T-cell (primary cell): ENCODE data around the gene GSC. TPM values are rescaled to one million over a fixed set of nuclear protein-coding genes. Genes with fewer than 3 reads are reported as not detected.

ENCODE experiments used
- ATAC-seq, 4 experiments: fragments of 200-7000 bp in 3 of 4; fragments of 150-1000 bp in 1 of 4; cut with Tn5 transposase; replicated peaks in 1 of 4; 1 replicate in 3 of 4; 2 replicates in 1 of 4; pipeline ENCODE4 v1.10.0; 2021; ENCODE audit warnings: moderate library complexity in 3 of 4, mild to moderate bottlenecking in 2 of 4, moderate number of reproducible peaks in 1 of 4
- CTCF ChIA-PET, 2 donors: fragments of 300-600 bp; sonication (Branson Sonifier 250); formaldehyde crosslinking; loops; one replicate each; lab custom pipeline; 2022; ENCODE audit warnings: antibody characterized with exemption in 2 of 2; lab: Charles Lee
- POLR2A ChIA-PET, 2 donors: fragments of 300-600 bp; sonication (Branson Sonifier 250); formaldehyde crosslinking; loops; one replicate each; lab custom pipeline; 2022; ENCODE audit warnings: antibody characterized with exemption in 2 of 2; lab: Charles Lee
- DNase-seq, 35 experiments: peaks; one replicate each; pipeline versions ENCODE4 v3.0.0 to v3.0.0-alpha.2; 2013 to 2023
- H3K27ac ChIP-seq: one replicate; pipeline ENCODE4 v1.5.1; 2013; ENCODE audit warnings: low read length
- H3K27me3 ChIP-seq, 2 experiments: replicated peaks in 1 of 2; 1 replicate in 1 of 2; 2 replicates in 1 of 2; pipeline versions ENCODE4 v1.6.1 to v1.7.0; 2013; ENCODE audit warnings: low read length in 1 of 2, mixed read lengths in 1 of 2; ENCODE audit not compliant: control insufficient read depth in 2 of 2, insufficient read depth in 2 of 2; ENCODE audit errors: extremely low read depth in 1 of 2
- H3K36me3 ChIP-seq, 2 donors: 1 replicate in 1 of 2; 2 replicates in 1 of 2; pipeline versions ENCODE4 v1.6.1 to v1.7.0; 2013; ENCODE audit warnings: low read length in 1 of 2; ENCODE audit not compliant: control insufficient read depth in 2 of 2, insufficient read depth in 1 of 2; ENCODE audit errors: extremely low read depth in 1 of 2
- H3K4me1 ChIP-seq, 2 experiments: 1 replicate in 1 of 2; 2 replicates in 1 of 2; pipeline versions ENCODE4 v1.6.1 to v1.7.0; 2013; ENCODE audit warnings: low read length in 2 of 2, mixed read lengths in 1 of 2; ENCODE audit not compliant: insufficient read depth in 2 of 2, control insufficient read depth in 1 of 2; ENCODE audit errors: extremely low read depth in 1 of 2
- H3K4me3 ChIP-seq, 2 donors: 1 replicate in 1 of 2; 2 replicates in 1 of 2; pipeline versions ENCODE4 v1.5.1 to v1.7.0; 2013; ENCODE audit warnings: mild to moderate bottlenecking in 2 of 2, low read length in 1 of 2, moderate library complexity in 1 of 2; ENCODE audit not compliant: control insufficient read depth in 1 of 2; ENCODE audit errors: extremely low read depth in 1 of 2
- H3K9me3 ChIP-seq: 2 replicates; pipeline ENCODE4 v1.7.0; 2013
- H3K27ac Mint-ChIP-seq, 2 donors: one replicate each; pipeline ENCODE4 v1.8.0; 2020 to 2021; ENCODE audit warnings: mild to moderate bottlenecking in 2 of 2, mixed read lengths in 2 of 2
- H3K27me3 Mint-ChIP-seq, 2 donors: one replicate each; pipeline ENCODE4 v1.8.0; 2021 to 2022; ENCODE audit warnings: mixed read lengths in 2 of 2
- H3K36me3 Mint-ChIP-seq: one replicate; pipeline ENCODE4 v1.8.0; 2021; ENCODE audit warnings: mixed read lengths
- H3K4me1 Mint-ChIP-seq, 3 donors: one replicate each; pipeline ENCODE4 v1.8.0; 2020 to 2022; ENCODE audit warnings: mixed read lengths in 3 of 3, mild to moderate bottlenecking in 1 of 3
- H3K4me3 Mint-ChIP-seq, 3 donors: one replicate each; pipeline ENCODE4 v1.8.0; 2020 to 2022; ENCODE audit warnings: mild to moderate bottlenecking in 3 of 3, mixed read lengths in 3 of 3, moderate library complexity in 3 of 3
- H3K9me3 Mint-ChIP-seq, 3 donors: one replicate each; pipeline ENCODE4 v1.8.0; 2020 to 2022; ENCODE audit warnings: mixed read lengths in 3 of 3
- WGBS: methylation state at CpG from one replicate; pipeline ENCODE4 v1.1.5; 2013; ENCODE audit warnings: missing lambda C conversion rate; ENCODE audit not compliant: insufficient coverage; 5-methylcytosine and 5-hydroxymethylcytosine counted together
- total RNA-seq, 35 experiments: library from RNA in 6 of 35; stranded (reverse) in 6 of 35; fragments of 120-200 nt in 1 of 35; gene quantifications; one replicate each; pipeline versions ENCODE4 v1.2.1 to v1.2.4 and lab custom pipeline; 2013 to 2026

Gene GSC
- total RNA-seq, 5 donors from 2014 or later (not counting 1 experiment from before 2014, with no cell fraction given): 0.37 to 0.59 TPM; not detected in 3

DNA sequence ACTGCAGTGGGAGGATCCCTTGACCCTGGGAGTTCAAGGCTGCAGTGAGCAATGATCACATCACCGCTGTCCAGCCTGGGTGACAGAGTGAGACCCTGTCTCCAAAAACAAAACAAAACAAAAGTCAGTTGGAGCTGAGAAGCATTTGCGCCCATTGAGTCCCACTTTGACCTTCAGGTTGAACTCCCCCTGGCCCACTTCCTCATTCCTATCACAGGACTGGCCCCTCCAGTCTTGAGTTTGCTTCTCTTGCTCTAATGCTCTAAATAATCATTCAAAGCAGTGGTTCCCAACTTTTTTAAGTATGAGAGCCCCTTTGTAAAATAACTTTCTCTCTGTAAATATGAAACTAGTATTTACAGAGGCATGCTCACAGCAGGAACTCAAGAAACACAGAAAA is 28.0 kb upstream of the GSC start:
- Mint-ChIP-seq H3K4me3 (no peak overlapping the region), H3K27ac (no peak overlapping the region), H3K27me3 (peaks cover 21 to 26% of the 10 kb centered on the region in 2 donors), H3K4me1 (no peaks in the 10 kb centered on the region), H3K9me3 (no peaks in the 10 kb centered on the region), H3K36me3 (no peaks in the 10 kb centered on the region)
- no peaks in the 10 kb centered on the region for H3K4me1 ChIP-seq
- no peak overlapping the region for H3K4me3 ChIP-seq
- H3K27ac ChIP-seq: no peak overlapping the region
- no peak for DNase-seq
- ATAC-seq: no peak
- ChIA-PET CTCF (no interaction called here), POLR2A (no interaction called here)
- WGBS: 83% methylated on average over 2 of the region's 2 CpGs
- no peaks in the 10 kb centered on the region for H3K9me3 ChIP-seq
- H3K27me3 ChIP-seq: peaks cover 0 to 19% of the 10 kb centered on the region in 2 experiments
- H3K36me3 ChIP-seq: no peaks in the 10 kb centered on the region

DNA sequence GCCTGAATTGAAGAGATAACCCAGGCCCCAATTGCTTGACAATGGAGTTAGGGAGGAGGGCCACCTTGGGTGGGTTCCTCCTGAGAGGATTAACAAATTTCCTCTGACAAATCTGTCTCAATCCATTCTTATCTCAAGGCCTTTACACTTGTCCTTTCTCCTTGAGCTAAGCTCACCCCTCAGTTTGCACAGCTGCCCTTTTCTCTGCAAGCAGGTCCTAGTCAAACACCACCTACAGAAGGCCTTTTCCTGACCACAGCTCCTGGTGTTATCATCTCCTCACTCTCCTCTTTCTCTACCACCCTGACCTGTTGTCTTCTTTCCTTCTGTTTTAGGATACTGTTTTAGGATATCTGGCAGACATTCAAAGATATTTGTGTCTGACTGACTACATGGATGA is 26.4 kb upstream of the GSC start:
- H3K4me3 Mint-ChIP-seq: no peak overlapping the region
- no peaks in the 10 kb centered on the region for H3K4me1 Mint-ChIP-seq
- CTCF ChIA-PET: no interaction called here
- DNase-seq: no peak
- Histone ChIP-seq H3K27me3 (peaks cover 0 to 16% of the 10 kb centered on the region in 2 experiments), H3K36me3 (no peaks in the 10 kb centered on the region), H3K9me3 (no peaks in the 10 kb centered on the region), H3K4me1 (no peaks in the 10 kb centered on the region), H3K4me3 (no peak overlapping the region), H3K27ac (no peak overlapping the region)
- no peaks in the 10 kb centered on the region for H3K9me3 Mint-ChIP-seq
- POLR2A ChIA-PET: no interaction called here
- no peaks in the 10 kb centered on the region for H3K36me3 Mint-ChIP-seq
- no peak for ATAC-seq
- H3K27me3 Mint-ChIP-seq: peaks cover 23 to 29% of the 10 kb centered on the region in 2 donors
- H3K27ac Mint-ChIP-seq: no peak overlapping the region

DNA sequence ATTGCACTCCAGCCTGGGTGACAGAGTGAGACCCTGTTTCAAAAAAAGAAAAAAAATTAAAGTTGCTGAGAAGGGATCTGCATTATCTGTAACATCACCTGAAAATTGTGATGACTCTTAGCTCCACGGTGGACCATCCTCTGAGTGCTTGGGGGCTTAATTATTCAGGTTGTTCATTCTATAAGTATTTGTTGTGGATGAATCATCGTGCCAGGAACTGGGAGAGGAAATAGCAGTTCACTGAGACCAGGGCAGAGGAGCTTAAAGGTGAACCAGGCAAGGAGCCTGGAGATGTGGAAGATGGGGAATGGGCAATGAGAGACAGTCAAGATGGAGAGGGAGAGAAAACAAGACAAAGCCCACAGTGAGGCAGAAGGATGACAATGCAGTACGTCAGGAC is 25.5 kb upstream of the GSC start:
- no peaks in the 10 kb centered on the region for H3K36me3 Mint-ChIP-seq
- H3K4me1 Mint-ChIP-seq: no peaks in the 10 kb centered on the region
- H3K9me3 Mint-ChIP-seq: peaks cover 0 to 5% (median 0%) of the 10 kb centered on the region in 3 donors
- Histone ChIP-seq H3K27me3 (peaks cover 0 to 14% of the 10 kb centered on the region in 2 experiments), H3K9me3 (no peaks in the 10 kb centered on the region), H3K36me3 (no peaks in the 10 kb centered on the region), H3K4me1 (no peaks in the 10 kb centered on the region), H3K27ac (no peak overlapping the region), H3K4me3 (no peak overlapping the region)
- ChIA-PET CTCF (no interaction called here), POLR2A (no interaction called here)
- peaks cover 23 to 31% of the 10 kb centered on the region in 2 donors for H3K27me3 Mint-ChIP-seq
- WGBS: 47% methylated on average over 3 of the region's 3 CpGs
- no peak overlapping the region for H3K4me3 Mint-ChIP-seq
- DNase-seq: no peak
- no peak overlapping the region for H3K27ac Mint-ChIP-seq
- no peak for ATAC-seq

DNA sequence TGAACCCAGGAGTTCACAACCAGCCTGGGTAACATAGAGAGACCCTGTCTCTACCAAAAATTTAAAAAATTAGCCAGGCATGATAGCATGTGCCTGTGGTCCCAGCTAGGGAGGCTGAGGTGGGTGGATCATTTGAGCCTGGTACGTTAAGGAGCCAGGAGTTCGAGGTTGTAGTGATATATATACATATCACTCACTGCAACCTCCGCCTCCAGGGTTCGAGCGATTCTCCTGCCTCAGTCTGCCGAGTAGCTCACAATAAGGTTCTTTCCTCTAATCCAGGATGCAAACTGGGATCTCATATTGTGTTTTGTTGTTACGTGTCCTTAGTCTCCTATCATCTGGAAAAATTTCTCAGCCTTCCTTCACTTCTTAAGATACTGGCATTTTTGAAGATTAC is 24.0 kb upstream of the GSC start:
- Mint-ChIP-seq H3K4me1 (no peaks in the 10 kb centered on the region), H3K9me3 (peaks cover 0 to 5% (median 0%) of the 10 kb centered on the region in 3 donors), H3K36me3 (no peaks in the 10 kb centered on the region), H3K4me3 (no peak overlapping the region), H3K27me3 (peaks cover 25 to 28% of the 10 kb centered on the region in 2 donors), H3K27ac (no peak overlapping the region)
- ChIA-PET POLR2A (no interaction called here), CTCF (no interaction called here)
- ATAC-seq (no peak), DNase-seq (no peak)
- H3K36me3 ChIP-seq: no peaks in the 10 kb centered on the region
- no peak overlapping the region for H3K27ac ChIP-seq
- H3K27me3 ChIP-seq: peaks cover 0 to 14% of the 10 kb centered on the region in 2 experiments
- no peaks in the 10 kb centered on the region for H3K4me1 ChIP-seq
- H3K4me3 ChIP-seq: no peak overlapping the region
- no peaks in the 10 kb centered on the region for H3K9me3 ChIP-seq
- no CpG with 5 or more reads among the region's 7 CpGs for WGBS

DNA sequence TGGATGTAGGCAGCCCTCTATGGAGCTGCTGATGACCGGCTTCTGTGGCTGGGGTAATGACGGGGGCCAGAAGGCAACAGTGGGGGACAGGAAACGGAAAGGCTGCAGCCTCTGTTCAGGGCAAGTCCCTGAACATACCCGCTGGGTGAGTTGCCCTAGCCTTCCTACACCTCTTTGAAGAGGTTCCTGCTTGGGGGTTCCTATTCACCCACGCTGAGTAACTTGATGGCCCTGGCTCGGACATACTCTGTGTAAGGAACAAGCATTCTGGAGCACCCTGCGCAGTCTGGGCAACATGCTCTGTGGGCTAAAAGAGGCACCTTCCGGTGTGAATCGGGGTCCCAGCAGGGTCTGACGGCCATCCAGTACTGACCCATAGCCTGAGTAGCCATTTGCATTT is 17.7 kb upstream of the GSC start:
- Histone ChIP-seq H3K36me3 (no peaks in the 10 kb centered on the region), H3K9me3 (no peaks in the 10 kb centered on the region), H3K27me3 (peaks cover 0 to 7% of the 10 kb centered on the region in 2 experiments), H3K27ac (no peak overlapping the region), H3K4me1 (no peaks in the 10 kb centered on the region), H3K4me3 (no peak overlapping the region)
- POLR2A ChIA-PET: no interaction called here
- ATAC-seq (no peak), DNase-seq (no peak)
- Mint-ChIP-seq H3K4me3 (no peak overlapping the region), H3K27me3 (peaks cover 8 to 9% of the 10 kb centered on the region in 2 donors), H3K4me1 (no peaks in the 10 kb centered on the region), H3K36me3 (no peaks in the 10 kb centered on the region), H3K9me3 (peaks cover 0 to 5% (median 0%) of the 10 kb centered on the region in 3 donors), H3K27ac (no peak overlapping the region)
- CTCF ChIA-PET: no interaction called here
- WGBS: 69% methylated on average over 8 of the region's 10 CpGs

DNA sequence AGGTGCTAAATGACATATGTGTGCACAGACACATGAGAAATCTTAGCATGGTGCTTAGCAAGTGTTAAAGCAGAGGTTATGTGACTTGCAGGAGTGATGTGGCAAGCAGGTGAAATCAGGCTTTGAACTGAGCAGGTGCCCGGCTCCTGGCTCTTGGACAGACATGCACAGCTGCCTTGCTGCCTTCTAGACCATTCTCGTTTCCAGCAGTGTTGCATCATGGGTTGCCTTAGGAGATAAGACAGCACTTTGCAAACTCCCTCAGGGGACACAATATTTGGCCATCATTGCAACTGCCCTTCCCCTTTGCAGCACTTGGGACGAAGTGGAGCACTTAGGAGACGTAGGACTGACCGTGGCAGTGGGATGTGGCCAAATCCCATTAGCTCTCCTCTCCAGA is 17.2 kb upstream of the GSC start:
- Mint-ChIP-seq H3K4me3 (no peak overlapping the region), H3K4me1 (no peaks in the 10 kb centered on the region), H3K27me3 (peaks cover 10% of the 10 kb centered on the region in 2 donors), H3K9me3 (peaks cover 0 to 5% (median 0%) of the 10 kb centered on the region in 3 donors), H3K27ac (no peak overlapping the region), H3K36me3 (no peaks in the 10 kb centered on the region)
- 25% methylated on average over 2 of the region's 5 CpGs for WGBS
- ATAC-seq (no peak), DNase-seq (no peak)
- Histone ChIP-seq H3K27ac (no peak overlapping the region), H3K4me1 (no peaks in the 10 kb centered on the region), H3K36me3 (no peaks in the 10 kb centered on the region), H3K9me3 (no peaks in the 10 kb centered on the region), H3K27me3 (peaks cover 0 to 7% of the 10 kb centered on the region in 2 experiments), H3K4me3 (no peak overlapping the region)
- ChIA-PET POLR2A (no interaction called here), CTCF (no interaction called here)
